ENCODE data around the gene TTI1. TPM values are rescaled to one million over a fixed set of nuclear protein-coding genes. Genes with fewer than 3 reads are reported as not detected.

Gene TTI1
- total RNA-seq, 1 experiment from 2014 or later, result 37.4 TPM

DNA sequence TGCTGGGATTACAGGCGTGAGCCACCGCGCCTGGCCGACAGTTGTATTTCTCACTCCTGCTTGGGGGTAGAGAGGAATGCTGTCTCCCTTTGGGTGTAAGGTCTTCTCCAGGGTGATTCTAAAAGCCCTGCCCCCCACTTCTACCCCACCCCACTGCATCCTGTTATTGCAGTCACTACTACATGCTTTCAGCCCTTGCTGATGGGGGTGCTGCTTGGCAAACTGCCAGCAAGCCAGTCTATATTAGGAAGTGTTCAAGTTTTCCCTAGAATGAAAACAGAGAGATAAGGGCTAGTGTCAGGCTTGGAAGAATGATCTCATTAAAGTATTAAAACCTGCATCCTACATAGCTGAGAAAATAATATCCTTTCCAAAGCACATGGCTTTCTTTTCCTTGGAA is 31.3 kb downstream of the TTI1 start:
- H4K5ac ChIP-seq (ENCODE audit: insufficient read length, low read depth, low read length), result no peak overlapping the region
- no peak overlapping the region for H3K27ac ChIP-seq (ENCODE audit: insufficient read length, low read depth, low read length)
- H3K9ac ChIP-seq (ENCODE audit: extremely low read depth, insufficient read length, low read length), result no peak overlapping the region
- no peak overlapping the region for H3K4ac ChIP-seq (ENCODE audit: low read depth, low read length)
- no peak overlapping the region for H3K18ac ChIP-seq (ENCODE audit: insufficient read length, low read depth, low read length)
- no peak overlapping the region for H3K14ac ChIP-seq (ENCODE audit: insufficient read depth, low read length)
- no peak overlapping the region for H3K4me3 Mint-ChIP-seq
- peaks cover 14 to 62% (median 57%) of the 10 kb centered on the region in 3 experiments; a peak in 6 of 7 replicates for H3K36me3 Mint-ChIP-seq (ENCODE audit: insufficient read depth in 1 of 3, low read depth in 3 of 3)
- no peaks in the 10 kb centered on the region for H3K27me3 ChIP-seq (ENCODE audit: insufficient read depth, low read length)
- no peak overlapping the region for H2BK12ac ChIP-seq (ENCODE audit: insufficient read length, low read depth, low read length)
- no CpG with 5 or more reads among the region's 4 CpGs for WGBS (ENCODE audit: extremely low coverage, insufficient read length, low lambda C conversion rate)
- no peak overlapping the region for H2BK15ac ChIP-seq (ENCODE audit: low read depth, low read length)
- H4K8ac ChIP-seq (replicated peaks; ENCODE audit: insufficient read length, low read depth, low read length), result no peak overlapping the region
- H2BK120ac ChIP-seq (ENCODE audit: low read depth, low read length, poor library complexity, severe bottlenecking), result no peak overlapping the region
- H3K27me3 Mint-ChIP-seq (ENCODE audit: low read depth), result no peaks in the 10 kb centered on the region
- H3K27ac Mint-ChIP-seq, result no peak overlapping the region
- no peak overlapping the region for H3K23ac ChIP-seq (ENCODE audit: insufficient read length, low read depth, low read length)
- no peaks in the 10 kb centered on the region for H3K79me2 ChIP-seq (ENCODE audit: insufficient read depth, low read length)
- no peak overlapping the region for H2AFZ ChIP-seq (ENCODE audit: low read length)
- H2AK5ac ChIP-seq (ENCODE audit: insufficient read length, low read length), result no peak overlapping the region
- H3K23me2 ChIP-seq (ENCODE audit: insufficient read length, low read depth, low read length, poor library complexity, severe bottlenecking), result no peaks in the 10 kb centered on the region
- no peak overlapping the region for H3K56ac ChIP-seq (ENCODE audit: insufficient read length, low read depth, low read length)
- no peaks in the 10 kb centered on the region for H3K9me3 ChIP-seq (ENCODE audit: control insufficient read depth, low read depth, low read length)
- no peaks in the 10 kb centered on the region for H3K79me1 ChIP-seq (ENCODE audit: insufficient read depth, low read depth, low read length, poor library complexity, severe bottlenecking)
- no peaks in the 10 kb centered on the region for H3K9me3 Mint-ChIP-seq
- H4K91ac ChIP-seq (ENCODE audit: insufficient read length, low read depth, low read length), result no peak overlapping the region
- H3K4me1 ChIP-seq (ENCODE audit: insufficient read depth, low read length), result no peaks in the 10 kb centered on the region
- H2BK20ac ChIP-seq (ENCODE audit: low read depth, low read length, poor library complexity, severe bottlenecking), result no peak overlapping the region
- H4K20me1 ChIP-seq (ENCODE audit: control insufficient read depth, insufficient read depth, insufficient read length), result no peaks in the 10 kb centered on the region
- no peak overlapping the region for H3K4me2 ChIP-seq (ENCODE audit: insufficient read depth, insufficient read length, low read length)
- no peaks in the 10 kb centered on the region for H3K4me1 Mint-ChIP-seq
- no peak for TF ChIP-seq CTCF (conservative IDR thresholded peaks at IDR 0.05)
- no peak overlapping the region for H3T11ph ChIP-seq (ENCODE audit: low read length)
- H2BK5ac ChIP-seq (ENCODE audit: insufficient read length, low read length), result no peak overlapping the region
- DNase-seq, result no peak

Data from H9 (cell line).